ENCODE results near the gene TMEM171. TPM values are rescaled to one million over a fixed set of nuclear protein-coding genes. Genes with fewer than 3 reads are reported as not detected.

Gene TMEM171
- polyA plus RNA-seq, 1 donor (not counting 4 experiments of a cell fraction or from before 2014, with no cell fraction given), result 8.7 TPM

DNA sequence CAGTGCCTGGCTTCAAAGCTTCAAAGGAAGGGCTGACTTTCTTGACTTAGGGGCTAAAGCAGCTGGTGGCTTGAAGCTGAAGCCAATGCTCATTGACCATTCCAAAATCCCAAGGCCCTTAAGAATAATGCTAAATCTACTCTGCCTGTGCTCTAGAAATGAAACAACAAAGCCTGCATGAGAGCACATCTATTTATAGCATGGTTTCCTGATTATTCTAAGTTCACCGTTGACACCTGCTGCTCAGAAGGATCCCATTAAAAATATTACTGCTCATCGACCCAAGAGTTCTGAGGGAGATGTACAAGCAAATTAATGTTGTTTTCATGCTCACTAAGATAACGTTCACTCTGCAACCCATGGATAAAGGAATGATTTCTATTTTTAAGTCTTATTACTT lies 59.4 kb downstream of the TMEM171 start:
- no peak overlapping the region for H3K4me3 ChIP-seq (ENCODE audit: control insufficient read depth in 2 of 3, extremely low read depth in 1 of 3, insufficient read depth in 2 of 3, low read depth in 1 of 3, low read length in 3 of 3)
- no peaks in the 10 kb centered on the region for H3K36me3 ChIP-seq (ENCODE audit: control insufficient read depth in 2 of 2, extremely low read depth in 1 of 2, insufficient read depth in 2 of 2, low read length in 2 of 2)
- DNase-seq (ENCODE audit: low read depth, low spot score) (no peak), FAIRE-seq (no peak)
- peaks cover 25% of the 10 kb centered on the region for H3K27me3 ChIP-seq (ENCODE audit: control insufficient read depth, extremely low read depth, insufficient read depth, low read length)
- no peak for TF ChIP-seq EZH2 (IDR thresholded peaks at IDR 0.05; ENCODE audit: low read length)
- TF ChIP-seq, protein P1, sequence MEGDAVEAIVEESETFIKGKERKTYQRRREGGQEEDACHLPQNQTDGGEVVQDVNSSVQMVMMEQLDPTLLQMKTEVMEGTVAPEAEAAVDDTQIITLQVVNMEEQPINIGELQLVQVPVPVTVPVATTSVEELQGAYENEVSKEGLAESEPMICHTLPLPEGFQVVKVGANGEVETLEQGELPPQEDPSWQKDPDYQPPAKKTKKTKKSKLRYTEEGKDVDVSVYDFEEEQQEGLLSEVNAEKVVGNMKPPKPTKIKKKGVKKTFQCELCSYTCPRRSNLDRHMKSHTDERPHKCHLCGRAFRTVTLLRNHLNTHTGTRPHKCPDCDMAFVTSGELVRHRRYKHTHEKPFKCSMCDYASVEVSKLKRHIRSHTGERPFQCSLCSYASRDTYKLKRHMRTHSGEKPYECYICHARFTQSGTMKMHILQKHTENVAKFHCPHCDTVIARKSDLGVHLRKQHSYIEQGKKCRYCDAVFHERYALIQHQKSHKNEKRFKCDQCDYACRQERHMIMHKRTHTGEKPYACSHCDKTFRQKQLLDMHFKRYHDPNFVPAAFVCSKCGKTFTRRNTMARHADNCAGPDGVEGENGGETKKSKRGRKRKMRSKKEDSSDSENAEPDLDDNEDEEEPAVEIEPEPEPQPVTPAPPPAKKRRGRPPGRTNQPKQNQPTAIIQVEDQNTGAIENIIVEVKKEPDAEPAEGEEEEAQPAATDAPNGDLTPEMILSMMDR (optimal IDR thresholded peaks at IDR 0.05 in 1 of 3, IDR thresholded peaks at IDR 0.05 in 1 of 3, conservative IDR thresholded peaks at IDR 0.05 in 1 of 3; ENCODE audit: extremely low read depth in 1 of 3, insufficient read depth in 2 of 3, low read length in 3 of 3), result no peak
- dilution Hi-C loops (cut with MboI; ENCODE audit: extremely low pct_ligation_motif_present, low sequenced_read_pairs), result no loop called here
- no peaks in the 10 kb centered on the region for H3K9me1 ChIP-seq (ENCODE audit: control insufficient read depth, extremely low read depth, insufficient read depth, low read length)
- H3K4me2 ChIP-seq (ENCODE audit: control insufficient read depth, extremely low read depth, insufficient read depth, low read depth, low read length), result no peak overlapping the region
- H4K20me1 ChIP-seq (ENCODE audit: control insufficient read depth, extremely low read depth, insufficient read depth, low read length), result no peaks in the 10 kb centered on the region
- no peaks in the 10 kb centered on the region for H3K79me2 ChIP-seq (ENCODE audit: control insufficient read depth, insufficient read depth, low read length)
- no peaks in the 10 kb centered on the region for H3K4me1 ChIP-seq (ENCODE audit: control insufficient read depth, extremely low read depth, insufficient read depth, low read length)
- H3K27ac ChIP-seq (ENCODE audit: control insufficient read depth, insufficient read depth, low read length), result no peak overlapping the region
- H3K9ac ChIP-seq (ENCODE audit: control insufficient read depth, extremely low read depth, insufficient read depth, low read length), result no peak overlapping the region
- H3K9me3 ChIP-seq (ENCODE audit: control insufficient read depth, low read depth, low read length), result no peaks in the 10 kb centered on the region
- no peak overlapping the region for H2AFZ ChIP-seq (ENCODE audit: control insufficient read depth, low read length)

DNA sequence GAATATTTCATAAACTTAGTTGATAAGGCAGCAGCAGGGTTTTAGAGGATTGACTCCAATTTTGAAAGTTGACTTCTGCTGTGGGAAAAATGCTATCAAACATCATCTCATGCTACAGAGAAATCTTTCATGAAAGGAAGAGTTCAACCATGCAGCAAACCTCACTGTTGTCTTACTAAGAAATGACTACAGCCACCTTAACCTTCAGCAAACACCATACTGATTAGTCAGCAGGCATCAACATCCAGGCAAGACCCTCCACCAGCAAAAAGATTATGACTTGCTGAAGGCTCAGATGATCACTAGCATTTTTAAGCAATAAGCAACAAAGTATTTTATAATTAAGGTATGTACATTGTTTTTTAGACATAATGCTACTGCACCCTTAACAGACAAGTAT lies 60.2 kb downstream of the TMEM171 start:
- H3K9ac ChIP-seq (ENCODE audit: control insufficient read depth, extremely low read depth, insufficient read depth, low read length), result no peak overlapping the region
- TF ChIP-seq EZH2 (IDR thresholded peaks at IDR 0.05; ENCODE audit: low read length), result no peak
- TF ChIP-seq, protein P1 (optimal IDR thresholded peaks at IDR 0.05 in 1 of 3, IDR thresholded peaks at IDR 0.05 in 1 of 3, conservative IDR thresholded peaks at IDR 0.05 in 1 of 3; ENCODE audit: extremely low read depth in 1 of 3, insufficient read depth in 2 of 3, low read length in 3 of 3), result no peak
- no peak overlapping the region for H3K4me2 ChIP-seq (ENCODE audit: control insufficient read depth, extremely low read depth, insufficient read depth, low read depth, low read length)
- H3K9me1 ChIP-seq (ENCODE audit: control insufficient read depth, extremely low read depth, insufficient read depth, low read length), result no peaks in the 10 kb centered on the region
- DNase-seq (ENCODE audit: low read depth, low spot score), result no peak
- H3K9me3 ChIP-seq (ENCODE audit: control insufficient read depth, low read depth, low read length), result peaks cover 2% of the 10 kb centered on the region
- no peaks in the 10 kb centered on the region for H3K36me3 ChIP-seq (ENCODE audit: control insufficient read depth in 2 of 2, extremely low read depth in 1 of 2, insufficient read depth in 2 of 2, low read length in 2 of 2)
- H4K20me1 ChIP-seq (ENCODE audit: control insufficient read depth, extremely low read depth, insufficient read depth, low read length), result no peaks in the 10 kb centered on the region
- dilution Hi-C loops (cut with MboI; ENCODE audit: extremely low pct_ligation_motif_present, low sequenced_read_pairs), result no loop called here
- H3K79me2 ChIP-seq (ENCODE audit: control insufficient read depth, insufficient read depth, low read length), result no peaks in the 10 kb centered on the region
- H3K4me3 ChIP-seq (ENCODE audit: control insufficient read depth in 2 of 3, extremely low read depth in 1 of 3, insufficient read depth in 2 of 3, low read depth in 1 of 3, low read length in 3 of 3), result no peak overlapping the region
- H3K4me1 ChIP-seq (ENCODE audit: control insufficient read depth, extremely low read depth, insufficient read depth, low read length), result no peaks in the 10 kb centered on the region
- no peak for FAIRE-seq
- no peak overlapping the region for H3K27ac ChIP-seq (ENCODE audit: control insufficient read depth, insufficient read depth, low read length)
- no peak overlapping the region for H2AFZ ChIP-seq (ENCODE audit: control insufficient read depth, low read length)
- H3K27me3 ChIP-seq (ENCODE audit: control insufficient read depth, extremely low read depth, insufficient read depth, low read length), result peaks cover 23% of the 10 kb centered on the region

Other genes starting within 250 kb of the TMEM171 start
- gene FCHO2, start 164.5 kb upstream of the TMEM171 start, polyA plus RNA-seq, result 7.8 to 14.8 TPM (median 10.6 TPM) in 3 replicates
- not detected in 3 replicates for gene TMEM174, start 52.6 kb downstream of the TMEM171 start, polyA plus RNA-seq

Measured in keratinocyte (primary cell).